Endothelial cell (in vitro differentiated cells): ENCODE data around the gene SNX22. TPM values are rescaled to one million over a fixed set of nuclear protein-coding genes. Genes with fewer than 3 reads are reported as not detected.
A peak's percentile ranks its signal among the peaks of the same experiment; 100 is the strongest.

ENCODE experiments used
- DNase-seq: peaks from one replicate; pipeline ENCODE4 v3.0.0; 2021; ENCODE audit warnings: low spot score
- H3K27ac Mint-ChIP-seq: one replicate; pipeline ENCODE4 v1.8.0; 2021; ENCODE audit warnings: mixed read lengths, inconsistent platforms; ENCODE audit not compliant: unreplicated experiment
- H3K27me3 Mint-ChIP-seq: one replicate; pipeline ENCODE4 v1.8.0; 2021; ENCODE audit warnings: mild to moderate bottlenecking, moderate library complexity, mixed read lengths, inconsistent platforms; ENCODE audit not compliant: unreplicated experiment
- H3K36me3 Mint-ChIP-seq: one replicate; pipeline ENCODE4 v1.8.0; 2021; ENCODE audit warnings: mild to moderate bottlenecking, low read depth, mixed read lengths, inconsistent platforms; ENCODE audit not compliant: unreplicated experiment
- H3K4me1 Mint-ChIP-seq: one replicate; pipeline ENCODE4 v1.8.0; 2021; ENCODE audit warnings: mild to moderate bottlenecking, mixed read lengths, inconsistent platforms; ENCODE audit not compliant: unreplicated experiment
- H3K4me3 Mint-ChIP-seq: one replicate; pipeline ENCODE4 v1.8.0; 2021; ENCODE audit warnings: mild to moderate bottlenecking, mixed read lengths, inconsistent platforms; ENCODE audit not compliant: unreplicated experiment
- H3K9me3 Mint-ChIP-seq: one replicate; pipeline ENCODE4 v1.8.0; 2021; ENCODE audit warnings: mixed read lengths, inconsistent platforms; ENCODE audit not compliant: unreplicated experiment
- total RNA-seq: library from RNA; stranded (reverse); fragmentation: NEBNext Ultra II Directional; extraction: Animal tissue kit (Norgen Biotek cat#: 25700); gene quantifications from one replicate; pipeline ENCODE4 v1.2.1, GENCODE V29; 2021; ENCODE audit not compliant: unreplicated experiment
- TF ChIP-seq, protein P1 (sequence below): fragments of 200-600 bp; sonication (generic); IDR thresholded peaks from one replicate; pipeline ENCODE4 v1.5.0; 2021; ENCODE audit warnings: antibody characterized with exemption; ENCODE audit not compliant: unreplicated experiment

SNX22 gene
- total RNA-seq, 1 donor from 2014 or later: 0.41 TPM

- Mint-ChIP-seq H3K27ac (peak overlapping the region; percentile 77), H3K4me1 (peaks cover 37% of the 10 kb centered on the region), H3K9me3 (no peaks in the 10 kb centered on the region), H3K36me3 (peaks cover 24% of the 10 kb centered on the region), H3K4me3 (no peak overlapping the region), H3K27me3 (peaks cover 14% of the 10 kb centered on the region)
- TF ChIP-seq, protein P1, sequence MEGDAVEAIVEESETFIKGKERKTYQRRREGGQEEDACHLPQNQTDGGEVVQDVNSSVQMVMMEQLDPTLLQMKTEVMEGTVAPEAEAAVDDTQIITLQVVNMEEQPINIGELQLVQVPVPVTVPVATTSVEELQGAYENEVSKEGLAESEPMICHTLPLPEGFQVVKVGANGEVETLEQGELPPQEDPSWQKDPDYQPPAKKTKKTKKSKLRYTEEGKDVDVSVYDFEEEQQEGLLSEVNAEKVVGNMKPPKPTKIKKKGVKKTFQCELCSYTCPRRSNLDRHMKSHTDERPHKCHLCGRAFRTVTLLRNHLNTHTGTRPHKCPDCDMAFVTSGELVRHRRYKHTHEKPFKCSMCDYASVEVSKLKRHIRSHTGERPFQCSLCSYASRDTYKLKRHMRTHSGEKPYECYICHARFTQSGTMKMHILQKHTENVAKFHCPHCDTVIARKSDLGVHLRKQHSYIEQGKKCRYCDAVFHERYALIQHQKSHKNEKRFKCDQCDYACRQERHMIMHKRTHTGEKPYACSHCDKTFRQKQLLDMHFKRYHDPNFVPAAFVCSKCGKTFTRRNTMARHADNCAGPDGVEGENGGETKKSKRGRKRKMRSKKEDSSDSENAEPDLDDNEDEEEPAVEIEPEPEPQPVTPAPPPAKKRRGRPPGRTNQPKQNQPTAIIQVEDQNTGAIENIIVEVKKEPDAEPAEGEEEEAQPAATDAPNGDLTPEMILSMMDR: no peak
- DNase-seq: no peak
Observed at GRCh38 chr15:64164436-64164835, 12.9 kb downstream of the SNX22 start.

DNA sequence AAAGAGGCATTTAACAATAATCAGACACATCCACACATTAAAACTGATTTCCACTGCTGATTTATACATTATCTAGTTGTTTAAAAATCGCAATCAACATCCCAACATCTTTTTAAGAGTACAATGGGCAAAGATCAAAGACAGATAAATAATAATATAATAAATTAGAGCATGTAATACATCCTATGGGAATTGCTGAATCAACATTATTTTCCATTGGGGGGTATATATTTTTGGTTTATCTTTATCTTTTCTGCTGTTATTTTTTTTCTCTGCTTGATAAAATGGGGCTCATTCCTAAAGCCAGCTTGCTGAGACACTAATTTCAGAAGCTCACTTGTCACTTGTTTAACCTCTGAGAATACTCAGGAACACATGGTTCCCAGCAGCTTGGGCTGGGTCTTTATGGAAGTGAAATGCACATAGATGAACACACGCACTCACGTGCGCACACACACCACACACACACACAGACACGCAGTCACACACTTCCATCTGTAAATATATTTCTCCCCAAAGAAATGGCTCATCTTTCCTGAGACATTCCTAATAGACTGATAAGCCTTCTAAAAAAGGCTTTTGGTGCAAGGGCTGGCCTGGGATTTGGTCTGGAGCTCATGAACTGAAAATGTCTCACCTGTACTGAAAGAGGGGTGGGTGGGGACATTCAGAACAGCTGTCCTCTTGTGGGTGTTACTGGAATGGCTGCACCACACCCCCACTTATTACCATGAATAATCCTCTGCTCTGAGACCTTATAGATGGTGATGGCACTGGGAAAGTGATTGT, 14.8 kb downstream of the SNX22 start:
- Mint-ChIP-seq H3K27me3 (peaks cover 7% of the 10 kb centered on the region), H3K9me3 (no peaks in the 10 kb centered on the region), H3K4me1 (peaks cover 28% of the 10 kb centered on the region), H3K4me3 (no peak overlapping the region), H3K27ac (no peak overlapping the region), H3K36me3 (peaks cover 20% of the 10 kb centered on the region)
- TF ChIP-seq, protein P1: no peak
- DNase-seq: no peak

DNA sequence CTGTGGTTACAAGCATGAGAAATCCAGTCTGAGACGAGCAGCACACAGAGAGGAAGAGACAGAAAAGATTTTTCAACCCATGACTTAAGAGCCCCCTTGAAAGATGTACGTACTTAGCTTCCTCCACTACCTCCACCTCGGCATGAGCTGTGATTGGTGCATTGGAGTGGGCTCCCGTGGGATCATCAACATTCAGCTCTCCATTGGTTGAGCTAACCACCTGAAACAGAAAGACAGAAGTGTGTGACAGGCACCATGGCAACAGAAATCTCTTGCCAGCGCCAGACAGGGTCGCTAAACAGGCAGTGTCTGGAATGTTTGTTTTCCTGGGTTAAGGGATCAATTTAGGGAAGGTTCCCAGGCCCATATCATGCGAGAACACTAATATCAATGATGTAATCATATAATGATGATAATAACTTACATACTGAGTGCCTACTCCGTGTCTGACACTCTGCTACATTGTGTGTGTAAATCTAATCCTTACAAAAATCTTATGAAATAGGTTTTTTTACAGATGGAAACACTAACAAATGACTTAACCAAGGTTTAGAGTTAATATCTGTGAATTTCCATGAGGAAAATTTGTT, 28.8 kb downstream of the SNX22 start:
- Mint-ChIP-seq H3K4me1 (no peaks in the 10 kb centered on the region), H3K4me3 (peak overlapping the region; percentile 34), H3K27ac (no peak overlapping the region), H3K9me3 (no peaks in the 10 kb centered on the region), H3K36me3 (peaks cover 23% of the 10 kb centered on the region), H3K27me3 (no peaks in the 10 kb centered on the region)
- no peak for DNase-seq
- TF ChIP-seq, protein P1: no peak

DNA sequence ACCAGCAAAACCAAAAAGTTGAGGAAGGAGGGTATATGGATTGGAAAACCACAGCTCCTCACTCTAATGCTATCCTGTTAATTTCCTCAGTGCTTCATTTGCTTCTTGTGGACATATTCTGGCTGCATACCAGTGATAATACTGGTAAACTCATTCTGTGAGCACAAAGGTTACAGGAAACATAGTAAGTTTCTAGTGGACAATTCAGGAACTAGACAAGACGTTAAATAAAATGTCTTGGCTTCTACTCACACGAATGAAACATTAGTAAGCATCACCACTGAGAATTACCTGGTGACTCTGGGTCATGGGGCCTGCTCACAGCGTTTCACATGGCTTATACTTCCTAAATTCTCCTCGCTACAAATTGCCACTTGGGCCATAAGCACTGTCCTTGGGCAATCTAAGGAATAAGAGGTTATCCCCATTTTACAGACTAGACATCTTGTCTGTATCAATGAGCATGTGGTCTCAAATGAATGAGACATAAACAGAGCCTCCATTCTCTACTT, 31.4 kb downstream of the SNX22 start:
- peaks cover 4% of the 10 kb centered on the region for H3K4me1 Mint-ChIP-seq
- TF ChIP-seq, protein P1: no peak
- H3K27me3 Mint-ChIP-seq: no peaks in the 10 kb centered on the region
- H3K4me3 Mint-ChIP-seq: no peak overlapping the region
- no peaks in the 10 kb centered on the region for H3K9me3 Mint-ChIP-seq
- no peak overlapping the region for H3K27ac Mint-ChIP-seq
- no peak for DNase-seq
- H3K36me3 Mint-ChIP-seq: peaks cover 17% of the 10 kb centered on the region
